ENCODE results near the gene NBEAL1.

GRCh38 chr2:203061346-203061745 lies 46.7 kb downstream of the NBEAL1 start:
- no peak for TF ChIP-seq ZNF112 (tag by site-specific recombination; IDR thresholded peaks at IDR 0.05)
- TF ChIP-seq TCF7L2 (IDR thresholded peaks at IDR 0.05; ENCODE audit: borderline replicate concordance, low read depth, low read length): no peak
- TF ChIP-seq CTCF (tag by site-specific recombination; IDR thresholded peaks at IDR 0.05): no peak
